Measurements from ENCODE around the gene RELCH. TPM values are rescaled to one million over a fixed set of nuclear protein-coding genes. Genes with fewer than 3 reads are reported as not detected.
A peak's percentile ranks its signal among the peaks of the same experiment; 100 is the strongest.

Gene RELCH
- polyA plus RNA-seq, 12 donors = 11.6 to 26.4 (median 20.8) TPM; not detected in 1

- no peak for DNase-seq
Measured at GRCh38 chr18:62321201-62321600, 134.1 kb downstream of the RELCH start.

- DNase-seq = no peak
Measured at GRCh38 chr18:62323483-62324180, 136.6 kb downstream of the RELCH start.

DNA sequence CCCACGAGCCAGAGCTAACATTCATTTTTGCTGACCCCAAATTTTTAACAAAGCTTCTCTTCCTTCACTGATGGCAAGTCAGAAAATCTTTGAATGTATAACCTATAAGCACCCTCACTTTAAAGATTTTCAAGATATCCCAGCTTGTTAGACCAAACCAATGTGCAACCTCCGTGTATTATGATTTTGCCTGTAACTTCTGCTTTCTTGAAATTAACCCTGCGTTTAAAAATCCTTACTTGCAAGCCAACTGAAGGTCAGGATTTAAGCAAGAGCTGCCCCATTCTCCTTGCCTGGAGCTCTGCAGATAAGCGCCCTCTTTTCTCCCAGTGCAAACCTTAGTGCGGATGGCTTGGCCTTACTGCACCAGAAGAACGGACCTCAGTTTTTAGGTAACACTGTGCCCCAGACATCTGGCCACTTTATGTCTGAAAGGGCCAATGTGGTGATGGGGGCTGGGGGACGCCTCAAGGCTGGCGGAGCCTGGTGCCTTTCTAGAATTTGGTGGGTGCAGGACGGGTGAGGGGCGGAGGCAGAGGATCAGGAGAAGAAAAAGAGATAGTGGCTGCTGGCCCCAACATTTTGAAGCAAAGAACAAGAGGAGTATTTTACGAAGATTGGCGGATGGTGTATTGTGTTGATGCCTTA lies 137.2 kb downstream of the RELCH start:
- DNase-seq = no peak

DNA sequence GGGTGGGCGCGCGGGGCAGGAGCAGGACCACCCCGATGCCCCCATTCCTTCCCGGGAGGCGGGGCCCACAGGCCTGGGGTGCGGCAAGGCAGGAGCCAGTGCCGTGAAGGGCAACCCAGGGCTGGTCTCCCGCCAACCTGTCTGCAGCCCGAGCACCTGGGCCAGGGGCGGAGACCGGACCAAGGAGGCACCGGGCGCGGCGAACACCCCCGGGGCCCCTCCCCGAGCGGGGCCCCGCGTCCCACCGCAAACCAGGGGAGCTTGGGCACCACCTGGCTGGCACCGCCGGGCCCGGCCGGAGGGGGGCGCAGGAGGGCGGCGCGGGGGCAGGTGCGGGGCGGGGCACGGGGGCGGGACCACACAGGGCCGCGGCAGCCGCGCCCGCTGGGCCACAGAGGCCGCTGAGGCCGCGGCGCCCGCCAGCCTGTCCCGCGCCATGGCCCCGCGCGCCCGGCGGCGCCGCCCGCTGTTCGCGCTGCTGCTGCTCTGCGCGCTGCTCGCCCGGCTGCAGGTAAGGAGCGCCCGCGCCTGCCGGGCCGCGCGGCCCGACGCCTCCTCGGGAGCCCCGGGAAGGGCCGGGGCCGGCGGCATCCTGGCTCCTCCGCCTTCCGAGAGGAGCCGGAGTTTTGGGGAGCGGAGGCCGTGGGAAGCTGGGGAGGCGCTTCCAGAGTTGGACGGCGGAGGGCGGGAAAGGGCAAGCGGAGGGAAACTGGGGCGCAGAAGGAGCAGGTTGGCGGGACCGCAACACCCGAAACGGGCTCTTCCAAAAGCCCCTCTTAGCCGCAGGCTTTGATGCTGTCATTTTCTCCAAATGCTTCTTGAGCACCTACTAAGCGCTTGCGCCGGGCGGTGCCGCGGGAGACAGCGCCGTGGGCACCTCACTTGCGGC lies 138.1 kb downstream of the RELCH start, which contains the start of gene TNFRSF11A:
Gene TNFRSF11A (plus strand): TSS at position 394 of the 889 bp plus-strand sequence. CDS start 43 bp downstream, at position 437.
- no peak for DNase-seq

DNA sequence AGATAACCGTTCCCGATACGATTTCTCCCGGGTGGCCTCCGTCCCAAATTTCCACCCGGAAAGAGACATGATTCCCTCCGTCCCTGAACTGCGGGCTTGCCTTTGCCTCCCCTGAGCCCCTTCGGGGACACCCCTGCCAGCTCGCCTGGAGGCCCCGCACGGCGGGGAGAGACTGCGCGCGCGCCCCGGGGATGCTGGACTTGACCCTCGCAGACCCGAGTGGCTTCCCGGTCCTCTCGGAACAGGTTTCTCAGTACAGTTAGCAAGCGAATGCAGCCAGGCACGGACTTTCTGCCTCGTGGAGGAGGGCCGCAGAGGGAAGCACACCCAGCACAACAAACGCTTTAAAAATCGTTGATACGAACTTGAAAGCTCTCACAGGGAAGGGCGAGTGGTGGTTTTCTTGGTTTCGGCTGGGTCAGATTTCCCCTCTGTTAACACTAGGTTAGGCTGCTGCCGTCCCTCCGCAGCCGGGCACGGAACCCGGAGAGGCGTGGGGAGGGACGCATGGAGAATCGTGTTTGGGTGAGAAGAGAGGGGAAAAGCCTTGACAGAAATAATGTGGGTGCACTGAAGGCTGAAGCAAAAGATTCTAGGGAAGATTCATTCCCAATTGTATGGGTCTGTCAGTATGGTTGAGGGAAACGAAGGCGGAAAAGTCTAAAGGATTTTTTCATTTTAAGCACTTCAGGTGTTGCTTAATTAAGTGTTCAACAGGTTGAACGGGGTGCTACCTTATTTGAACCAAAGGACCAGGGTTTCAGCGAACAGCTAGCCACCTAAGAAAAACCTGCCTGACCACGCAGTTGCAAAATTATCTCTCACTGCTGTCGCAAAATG lies 139.0 kb downstream of the RELCH start:
- DNase-seq = peak; percentile 35

DNA sequence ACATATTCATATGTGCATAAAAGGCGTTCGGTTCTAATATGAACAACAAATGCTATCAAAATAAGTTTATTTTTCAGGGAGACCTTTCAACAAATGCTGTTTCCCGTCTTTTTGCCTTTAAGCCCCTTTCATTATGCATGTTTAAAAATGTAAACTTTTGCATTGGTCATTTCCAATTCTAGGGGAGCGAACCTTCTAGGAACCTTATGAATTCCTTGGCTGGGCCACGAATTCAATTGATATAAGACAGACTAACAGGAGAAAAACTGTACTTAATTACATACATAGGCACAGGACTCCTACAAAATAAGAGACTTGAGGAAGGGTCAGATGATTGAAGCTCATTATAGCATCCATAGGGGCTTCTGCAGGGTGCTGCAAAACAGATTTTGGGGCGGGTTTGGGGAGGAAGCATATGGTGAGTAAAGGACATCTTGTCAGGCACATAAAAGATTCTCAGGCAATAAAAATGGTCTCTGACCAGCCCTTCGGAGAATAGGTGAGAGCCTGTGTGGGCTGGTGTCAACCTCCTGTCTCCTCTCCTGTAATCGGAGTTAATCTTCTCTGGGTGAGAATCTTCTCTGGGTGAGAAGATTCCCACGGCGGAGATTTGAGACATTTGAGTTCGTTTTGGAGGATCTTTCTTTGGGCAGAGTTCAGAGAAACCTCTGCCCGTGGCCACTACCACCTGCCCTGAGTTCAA lies 139.7 kb downstream of the RELCH start:
- no peak for DNase-seq

- DNase-seq = no peak
Measured at GRCh38 chr18:62327977-62328376, 140.9 kb downstream of the RELCH start.

DNA sequence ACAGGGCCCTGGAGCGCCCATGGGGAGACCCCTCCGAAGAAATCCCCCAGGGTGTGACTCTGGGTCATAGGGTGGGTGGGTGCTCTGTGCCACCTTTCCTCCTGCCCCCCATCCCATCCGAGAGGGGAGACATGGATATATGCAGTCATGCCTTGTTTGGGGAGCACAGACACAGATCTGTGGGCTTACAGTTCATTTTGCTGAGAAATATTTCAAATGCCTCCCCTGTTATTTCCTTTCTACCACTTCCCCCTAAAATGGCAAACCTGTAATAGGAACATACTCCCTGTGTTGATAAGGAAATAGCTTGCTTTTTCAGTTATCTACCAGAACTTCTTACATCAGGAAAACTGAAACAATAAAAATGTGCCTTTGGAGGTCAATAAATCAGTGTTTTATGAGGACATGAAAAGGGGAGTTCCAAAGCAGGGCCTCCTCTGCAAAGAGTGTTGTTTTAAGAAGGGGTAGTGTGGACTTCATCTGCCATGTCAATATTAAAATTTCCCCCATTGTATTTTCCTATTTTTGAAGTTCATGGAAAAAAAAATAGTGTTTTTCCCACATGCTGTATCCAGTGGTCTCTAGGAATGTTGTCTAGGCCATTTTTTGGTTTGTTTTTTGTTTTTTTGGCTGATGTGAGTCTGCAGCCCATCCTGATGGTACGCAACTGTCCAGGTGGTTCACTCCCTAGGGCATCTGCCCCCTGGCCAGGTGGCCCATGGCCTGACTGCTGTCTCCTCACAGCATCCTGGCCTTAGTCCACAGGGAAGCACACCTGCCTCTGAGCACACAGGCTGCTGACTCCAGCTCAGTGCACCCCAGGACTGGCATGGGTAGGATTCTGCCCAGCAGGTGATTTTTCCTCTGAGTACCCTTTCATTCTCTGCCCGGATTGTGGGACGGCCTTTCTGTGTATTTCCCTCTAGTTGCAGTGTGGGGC lies 141.8 kb downstream of the RELCH start:
- DNase-seq = no peak

GRCh38 chr18:62329691-62330454 lies 142.8 kb downstream of the RELCH start:
- no peak for DNase-seq

DNA sequence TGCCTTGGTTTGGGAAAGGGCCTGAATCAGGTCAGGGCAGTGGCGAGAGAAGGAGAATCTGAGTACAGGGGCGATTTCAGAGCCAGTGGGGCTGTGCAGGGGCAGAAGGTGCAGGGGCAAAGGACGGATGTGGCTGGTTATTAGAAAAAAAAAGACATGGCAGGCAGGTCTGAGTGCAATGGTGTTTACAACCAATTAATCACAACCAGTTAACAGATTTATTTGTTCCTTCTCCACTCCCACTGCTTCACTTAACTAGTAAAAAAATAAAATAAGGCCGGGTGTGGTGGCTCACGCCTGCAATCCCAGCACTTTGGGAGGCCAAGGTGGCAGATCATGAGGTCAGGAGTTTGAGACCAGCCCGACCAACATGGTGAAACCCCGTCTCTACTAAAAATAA lies 143.6 kb downstream of the RELCH start:
- no peak for DNase-seq

- peak; percentile 33 for DNase-seq
Measured at GRCh38 chr18:62331581-62332356, 144.7 kb downstream of the RELCH start.

- DNase-seq = no peak
Measured at GRCh38 chr18:62332431-62332830, 145.4 kb downstream of the RELCH start.

- DNase-seq = no peak
Measured at GRCh38 chr18:62332964-62333695, 146.1 kb downstream of the RELCH start.

DNA sequence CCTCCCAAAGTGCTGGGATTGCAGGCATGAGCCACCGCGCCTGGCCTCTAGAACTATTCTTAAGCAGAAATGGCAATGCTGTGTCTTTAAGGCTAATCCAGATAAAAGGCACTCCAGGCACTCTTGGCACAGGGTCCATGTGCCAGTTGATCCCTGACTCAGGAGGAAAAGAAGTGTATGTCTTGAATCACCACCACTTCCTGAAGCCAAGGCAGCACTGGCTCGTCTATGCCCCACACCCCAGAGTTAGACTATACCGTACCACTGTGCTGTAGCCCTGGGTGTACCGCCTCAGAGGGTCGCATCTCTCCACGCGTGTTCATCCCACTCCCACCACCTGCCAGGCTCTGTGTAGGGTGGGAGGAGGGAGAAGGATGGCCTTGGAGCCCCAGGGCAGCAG lies 147.1 kb downstream of the RELCH start:
- DNase-seq = no peak

GRCh38 chr18:62335494-62335893 lies 148.4 kb downstream of the RELCH start:
- no peak for DNase-seq

DNA sequence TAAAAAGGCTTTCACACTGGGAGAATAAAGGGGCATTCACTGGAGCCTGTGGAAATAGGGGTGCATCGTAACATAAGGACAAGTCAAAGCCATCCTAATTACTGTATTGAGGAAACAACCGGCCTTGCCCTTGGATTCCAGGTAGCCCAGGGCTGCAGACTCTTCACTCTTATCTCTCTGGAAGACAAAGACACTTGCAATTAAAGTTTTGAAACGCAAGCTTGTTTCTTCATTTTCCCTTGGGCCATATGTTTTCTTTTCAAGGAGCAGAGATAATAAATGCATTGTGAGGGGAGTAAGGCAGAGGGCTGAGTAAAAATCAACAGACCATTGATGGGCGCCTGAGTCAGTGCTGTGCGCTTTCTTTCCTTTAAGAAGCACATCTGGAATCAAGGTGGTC lies 149.6 kb downstream of the RELCH start:
- no peak for DNase-seq

GRCh38 chr18:62337336-62337735 lies 150.3 kb downstream of the RELCH start:
- DNase-seq = no peak
